ENCODE results near the gene MYBPC3.
A peak's percentile ranks its signal among the peaks of the same experiment; 100 is the strongest.

The MYBPC3 gene

GRCh38 chr11:47376107-47376524 lies 23.6 kb upstream of the MYBPC3 start:
- no peak overlapping the region for H3K4me3 ChIP-seq (ENCODE audit: low read depth, low read length)
- TF ChIP-seq CTCF (IDR thresholded peaks at IDR 0.05; ENCODE audit: low read depth, low read length): no peak

- H3K4me3 ChIP-seq (ENCODE audit: low read depth, low read length): no peak overlapping the region
- TF ChIP-seq CTCF (IDR thresholded peaks at IDR 0.05; ENCODE audit: low read depth, low read length): no peak
Measured at GRCh38 chr11:47375546-47376085, 23.1 kb upstream of the MYBPC3 start.

- TF ChIP-seq CTCF (IDR thresholded peaks at IDR 0.05; ENCODE audit: low read depth, low read length): no peak
- H3K4me3 ChIP-seq (ENCODE audit: low read depth, low read length): no peak overlapping the region
Measured at GRCh38 chr11:47375020-47375419, 22.5 kb upstream of the MYBPC3 start.

- TF ChIP-seq CTCF (IDR thresholded peaks at IDR 0.05; ENCODE audit: low read depth, low read length): no peak
- no peak overlapping the region for H3K4me3 ChIP-seq (ENCODE audit: low read depth, low read length)
Measured at GRCh38 chr11:47374720-47375019, 22.2 kb upstream of the MYBPC3 start.

GRCh38 chr11:47373876-47374719 lies 21.6 kb upstream of the MYBPC3 start:
- no peak overlapping the region for H3K4me3 ChIP-seq (ENCODE audit: low read depth, low read length)
- peak; percentile 92 for TF ChIP-seq CTCF (IDR thresholded peaks at IDR 0.05; ENCODE audit: low read depth, low read length)

GRCh38 chr11:47372422-47372821 lies 19.9 kb upstream of the MYBPC3 start:
- TF ChIP-seq CTCF (IDR thresholded peaks at IDR 0.05; ENCODE audit: low read depth, low read length): no peak
- no peak overlapping the region for H3K4me3 ChIP-seq (ENCODE audit: low read depth, low read length)

GRCh38 chr11:47369676-47370075 lies 17.2 kb upstream of the MYBPC3 start:
- TF ChIP-seq CTCF (IDR thresholded peaks at IDR 0.05; ENCODE audit: low read depth, low read length): no peak

More at GRCh38 chr11:47369676-47370075, 17.2 kb upstream of the MYBPC3 start:
- no peak overlapping the region for H3K4me3 ChIP-seq (ENCODE audit: low read depth, low read length)
